Measurements from ENCODE around the gene ZNF423.
"Not testable (repeated sequence)": the region's sequence is repeated elsewhere in the genome, so short reads cannot be mapped to it uniquely, and the experiment has no call there.

The ZNF423 gene

DNA sequence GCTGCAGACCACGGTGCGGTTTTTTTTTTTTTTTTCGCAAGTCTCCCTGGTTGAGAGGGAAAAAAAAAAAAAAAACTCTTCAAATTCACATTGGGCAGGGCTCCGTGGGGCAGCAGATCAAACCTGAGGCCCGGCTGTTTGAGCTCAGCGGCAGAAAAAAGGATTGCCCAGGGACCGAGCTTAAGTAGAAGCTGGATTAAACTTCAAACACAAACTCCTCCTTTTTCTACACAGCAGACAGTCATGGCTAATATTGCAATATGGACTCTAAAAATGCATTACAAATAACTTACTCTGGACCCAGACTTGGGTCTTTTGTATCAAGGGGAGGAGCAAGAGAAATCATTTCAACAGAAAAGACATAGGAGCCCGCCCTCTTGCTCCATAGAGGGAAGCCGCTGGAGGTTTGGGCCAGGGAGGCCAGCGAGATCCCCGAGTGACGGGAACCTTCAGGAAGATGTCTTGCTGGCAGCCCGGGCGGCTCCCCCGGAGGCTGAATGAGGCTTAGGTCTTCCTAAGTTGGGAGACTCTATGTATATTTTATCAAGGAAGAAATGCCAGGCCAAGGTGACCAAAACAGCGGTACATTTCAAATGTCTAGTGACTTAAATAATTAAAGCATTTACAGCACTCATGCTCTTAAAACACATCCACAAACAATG lies 167.7 kb downstream of the ZNF423 start:
- DNase-seq: no peak

DNA sequence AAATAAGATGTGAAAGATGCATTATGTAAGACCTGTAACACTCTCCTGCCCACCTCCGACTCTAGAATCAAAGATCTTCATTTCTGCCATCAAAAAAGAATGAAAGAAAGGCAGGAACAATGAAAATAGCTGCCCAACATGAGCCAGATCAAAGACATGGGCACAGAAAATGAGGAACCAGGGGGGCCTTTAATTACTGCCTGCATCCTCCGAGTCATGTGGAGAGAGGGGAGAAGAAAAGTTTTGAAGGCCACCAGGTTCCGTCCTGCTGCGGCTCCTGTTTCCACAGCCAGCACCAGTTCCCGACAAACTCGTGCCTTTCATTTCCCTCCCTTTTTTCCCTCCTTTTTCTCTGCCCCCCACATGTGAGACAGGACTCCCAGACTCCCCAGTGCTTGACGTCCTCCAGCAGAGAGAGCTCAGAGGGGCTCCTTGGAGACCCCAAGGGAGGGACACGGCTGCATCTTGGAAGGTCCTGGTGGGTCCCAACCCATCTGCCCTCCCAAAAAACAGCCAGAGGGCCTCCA lies 168.4 kb downstream of the ZNF423 start:
- DNase-seq: no peak

DNA sequence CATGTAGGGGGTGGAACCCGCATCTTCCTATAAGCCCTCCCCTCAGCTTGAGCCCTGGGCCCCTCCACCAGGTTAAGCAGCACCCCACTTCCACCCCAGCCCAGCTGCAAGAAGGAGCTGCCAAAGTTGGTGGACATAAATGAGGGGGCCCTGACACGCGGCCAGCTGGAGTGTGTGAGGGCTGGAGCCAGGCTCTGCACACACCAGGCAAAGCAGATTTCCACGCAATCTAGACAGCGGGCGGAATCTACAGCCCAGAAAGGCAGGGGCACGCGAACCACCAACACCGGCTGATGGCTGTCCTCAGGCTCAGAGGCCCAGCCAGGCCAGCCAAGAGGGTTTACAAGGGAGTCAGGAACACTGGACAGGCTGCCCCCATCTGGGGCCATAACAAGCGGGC lies 171.2 kb downstream of the ZNF423 start:
- no peak for DNase-seq

DNA sequence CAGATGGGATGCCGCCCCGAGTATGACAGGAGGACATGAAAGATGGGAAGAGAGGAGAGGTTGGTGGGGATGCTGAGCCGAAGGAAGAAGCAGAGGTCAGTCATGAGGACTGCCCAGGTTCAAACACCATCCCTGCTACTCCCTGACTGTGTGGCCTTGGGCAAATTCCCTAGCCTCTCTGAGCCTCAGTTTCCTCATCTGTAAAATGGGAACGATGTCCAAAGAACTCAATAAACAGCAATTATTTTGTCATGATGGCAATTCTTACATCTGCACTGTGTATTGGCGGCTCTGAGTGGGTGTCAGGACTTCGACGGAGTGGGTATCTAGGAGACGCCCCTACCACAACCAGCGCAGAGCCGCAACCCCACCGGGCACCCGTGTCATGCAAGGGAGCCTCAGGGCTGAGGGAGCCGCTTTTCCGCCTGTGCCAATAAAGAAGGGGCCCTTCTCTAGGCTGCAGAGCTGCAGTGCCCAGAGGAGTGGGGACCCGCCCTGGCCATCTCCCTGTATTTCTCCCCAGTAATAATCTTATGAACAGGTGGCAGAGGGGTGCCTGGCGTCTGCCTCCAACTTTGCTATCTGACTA lies 173.2 kb downstream of the ZNF423 start:
- no peak for DNase-seq

DNA sequence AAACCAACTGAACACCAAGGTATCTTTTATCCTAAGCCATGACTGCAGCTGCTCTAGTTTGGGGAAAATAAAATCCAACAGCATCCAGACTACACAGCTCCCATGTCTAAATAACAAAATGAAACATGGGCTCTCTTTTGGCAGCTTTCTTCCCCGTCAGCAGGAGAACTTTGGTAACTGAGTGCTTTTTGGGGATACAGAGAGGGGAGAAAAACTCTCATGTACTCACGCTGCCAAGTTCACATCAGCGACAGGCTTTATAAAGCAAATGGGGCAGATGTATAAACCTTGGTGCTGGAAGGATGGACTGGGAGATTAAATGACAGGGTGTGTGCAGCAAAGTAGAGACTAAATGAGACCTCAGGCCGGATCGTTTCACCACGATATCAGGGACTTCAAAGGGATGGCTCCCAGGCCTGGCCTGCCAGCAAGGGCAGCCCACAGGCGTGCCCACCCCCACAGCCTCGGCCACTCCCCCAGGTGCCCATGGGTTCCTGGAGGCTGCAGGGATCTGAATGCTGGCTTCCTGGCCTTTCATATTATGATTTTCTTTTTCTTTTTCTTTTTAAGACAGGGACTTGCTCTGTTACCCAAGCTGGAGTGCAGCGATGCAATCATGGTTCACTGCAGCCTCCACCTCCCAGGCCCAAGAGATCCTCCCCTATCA lies 174.6 kb downstream of the ZNF423 start:
- no peak for DNase-seq

DNA sequence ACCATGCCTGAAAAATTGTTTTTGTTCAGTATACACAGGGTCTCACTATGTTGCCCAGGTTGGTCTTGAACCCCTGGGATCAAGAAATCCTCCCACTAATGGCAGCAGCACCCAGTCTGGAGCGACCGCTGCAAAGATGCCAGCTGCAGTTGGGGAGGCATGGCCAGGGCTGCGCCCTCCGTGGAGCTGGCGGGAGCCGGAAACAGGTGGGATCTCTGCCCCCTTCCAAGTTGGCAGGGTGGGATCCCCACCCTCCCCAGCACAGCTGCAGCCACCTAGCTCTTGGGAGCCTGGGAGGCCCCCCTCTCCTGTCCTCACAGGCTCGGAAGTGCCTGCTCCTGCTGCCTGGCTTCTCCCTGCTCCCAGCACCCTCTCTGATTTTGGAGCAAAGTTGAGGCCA lies 176.8 kb downstream of the ZNF423 start:
- DNase-seq: no peak

DNA sequence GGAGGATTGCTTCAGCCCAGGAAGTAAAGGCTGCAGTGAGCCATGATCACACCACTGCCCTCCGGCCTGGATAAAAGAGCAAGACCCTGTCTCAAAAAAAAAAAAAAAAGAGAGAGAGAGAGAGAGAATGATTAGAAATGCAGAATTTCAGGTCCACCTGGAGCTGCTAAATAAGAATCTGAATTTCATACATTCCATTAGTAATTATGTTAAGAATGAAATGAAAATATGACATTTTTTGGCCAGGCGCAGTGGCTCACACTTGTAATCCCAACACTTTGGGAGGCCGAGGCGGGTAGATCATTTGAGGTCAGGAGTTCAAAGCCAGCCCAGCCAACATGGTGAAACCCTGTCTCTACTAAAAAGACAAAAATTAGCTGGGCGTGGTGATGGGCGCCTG lies 178.3 kb downstream of the ZNF423 start:
- DNase-seq: not testable (repeated sequence)

DNA sequence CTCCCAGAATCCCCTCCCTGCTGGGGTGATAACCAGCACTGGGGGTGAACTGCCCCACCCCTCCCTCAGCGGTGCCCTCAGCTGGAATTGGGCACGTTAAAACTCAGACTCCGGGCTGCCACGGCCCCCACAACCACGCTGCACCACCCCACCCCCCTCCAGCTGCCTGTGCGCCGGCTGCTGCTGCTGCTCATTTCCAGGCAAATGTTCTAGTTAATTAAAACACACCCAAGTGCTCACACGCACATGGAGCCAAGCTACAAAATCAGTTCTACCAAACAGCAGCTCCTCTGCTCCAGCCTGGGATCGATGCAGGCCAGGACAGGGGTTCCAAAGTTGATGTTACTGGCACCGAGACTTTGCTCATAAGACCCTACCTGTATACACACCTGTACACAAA lies 180.5 kb downstream of the ZNF423 start:
- DNase-seq: no peak

DNA sequence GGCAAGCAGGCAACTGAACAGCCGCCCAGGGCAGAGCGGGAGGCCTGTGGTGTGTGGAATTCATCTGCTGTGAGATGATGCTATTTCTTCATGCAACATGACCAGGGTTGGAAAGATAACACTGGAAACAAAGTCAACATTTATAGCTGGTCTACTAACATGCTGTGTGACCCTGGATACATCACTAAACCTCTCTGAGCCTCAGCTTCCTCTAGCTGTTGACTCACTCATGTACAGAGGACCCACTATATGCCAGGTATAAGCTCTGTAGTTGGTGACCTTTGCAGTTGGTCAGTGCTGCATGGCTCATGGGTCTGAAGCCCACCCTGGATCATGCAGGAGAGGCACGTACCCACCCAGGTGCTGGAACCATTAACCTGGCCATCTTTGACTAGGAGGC lies 180.9 kb downstream of the ZNF423 start:
- no peak for DNase-seq

DNA sequence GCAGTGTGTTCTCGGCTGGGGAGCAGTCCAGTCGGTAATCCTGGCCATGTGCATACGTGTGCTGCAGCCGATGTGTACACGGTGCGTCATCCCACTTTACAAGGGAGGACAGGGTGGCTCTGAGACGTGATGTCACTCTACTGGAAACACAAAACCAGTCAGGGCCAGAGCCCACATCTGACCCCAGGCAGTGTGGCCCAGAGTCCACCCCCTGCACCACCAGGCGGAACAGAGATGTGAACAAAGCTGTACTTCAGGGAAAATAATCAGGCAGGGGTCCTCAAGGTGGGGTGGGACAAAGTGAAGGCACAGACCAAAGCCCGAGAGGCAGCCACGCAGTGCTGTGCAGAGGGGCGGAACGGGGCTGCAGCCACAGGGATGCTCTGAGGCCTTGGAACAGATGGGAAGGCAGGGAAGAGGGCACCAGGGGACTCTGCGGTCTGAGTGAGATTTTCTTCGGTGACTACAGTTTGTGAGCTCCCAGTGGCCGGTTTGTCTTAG lies 181.5 kb downstream of the ZNF423 start:
- no peak for DNase-seq

DNA sequence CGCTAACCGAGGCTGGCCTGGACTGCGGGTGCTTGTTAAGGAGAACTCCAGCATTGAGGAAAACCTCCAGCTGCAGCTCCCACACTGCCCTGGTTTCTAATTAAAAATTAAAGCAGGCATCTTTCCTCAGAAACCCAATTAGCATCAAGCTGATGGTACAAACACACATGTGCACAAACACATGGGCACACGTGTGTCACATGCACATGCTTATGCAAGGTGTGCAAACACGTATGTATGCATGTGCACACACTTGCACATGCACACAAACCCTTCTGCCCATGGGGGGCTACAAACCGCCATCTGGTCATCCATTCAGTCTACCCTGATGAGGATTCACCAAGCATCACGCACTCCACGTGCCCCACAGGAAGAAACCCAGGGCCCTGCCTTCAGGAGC lies 182.5 kb downstream of the ZNF423 start:
- DNase-seq: no peak

DNA sequence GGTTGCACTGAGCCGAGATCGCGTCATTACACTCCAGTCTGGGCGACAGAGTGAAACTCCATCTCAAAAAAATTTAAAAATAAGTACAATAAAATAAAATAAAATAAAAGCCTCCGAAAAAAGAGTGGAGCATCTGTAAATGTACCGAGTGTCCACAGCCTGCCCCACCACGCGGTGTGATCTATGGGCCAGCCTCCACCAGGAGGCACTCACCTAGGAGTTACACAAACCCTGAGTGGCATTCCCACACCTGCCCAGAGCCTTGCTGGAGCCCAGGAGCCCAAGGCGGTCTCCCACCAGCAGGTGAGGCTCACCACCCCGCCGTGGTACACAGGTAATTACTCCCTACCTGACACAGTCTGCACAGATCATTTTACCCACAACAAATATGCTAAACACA lies 183.2 kb downstream of the ZNF423 start:
- no peak for DNase-seq

DNA sequence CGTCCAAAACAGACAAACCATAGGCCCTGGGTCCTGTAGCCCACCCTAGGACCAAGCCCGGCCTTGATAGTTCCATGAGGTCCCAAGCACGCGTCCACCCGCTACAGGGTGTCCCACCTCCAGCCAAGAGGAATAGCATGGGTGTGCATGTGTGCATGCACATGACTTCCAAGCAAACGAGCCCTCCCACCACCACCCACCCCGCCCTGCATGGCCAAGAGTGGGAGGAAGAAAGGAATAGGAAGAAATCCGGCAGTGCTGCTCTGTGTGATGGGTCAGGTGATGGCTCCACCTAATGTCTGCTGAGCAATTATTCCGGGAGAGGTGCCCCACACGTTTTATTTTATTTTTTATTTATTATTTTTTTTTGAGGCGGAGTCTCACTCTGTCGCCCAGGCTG lies 184.6 kb downstream of the ZNF423 start:
- no peak for DNase-seq

DNA sequence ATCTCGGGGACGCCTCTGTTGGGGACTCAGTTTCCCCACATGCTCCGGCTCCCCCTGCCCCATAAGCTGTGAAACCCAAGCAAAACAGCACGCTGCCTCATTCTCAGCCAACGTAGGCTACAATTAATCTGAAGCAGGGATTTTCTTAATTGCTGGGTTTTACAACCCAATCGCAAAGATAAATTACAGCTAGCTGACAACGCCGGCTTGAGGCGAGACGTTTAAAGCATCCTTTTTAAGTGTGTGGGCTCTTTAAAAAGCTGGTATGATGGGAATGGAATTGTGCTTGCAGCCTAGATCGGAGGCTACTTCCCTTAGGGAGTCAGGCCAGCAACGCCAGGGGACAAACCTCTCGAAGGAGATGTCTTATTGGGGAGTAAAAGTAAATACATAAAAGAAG lies 185.3 kb downstream of the ZNF423 start:
- DNase-seq: no peak

DNA sequence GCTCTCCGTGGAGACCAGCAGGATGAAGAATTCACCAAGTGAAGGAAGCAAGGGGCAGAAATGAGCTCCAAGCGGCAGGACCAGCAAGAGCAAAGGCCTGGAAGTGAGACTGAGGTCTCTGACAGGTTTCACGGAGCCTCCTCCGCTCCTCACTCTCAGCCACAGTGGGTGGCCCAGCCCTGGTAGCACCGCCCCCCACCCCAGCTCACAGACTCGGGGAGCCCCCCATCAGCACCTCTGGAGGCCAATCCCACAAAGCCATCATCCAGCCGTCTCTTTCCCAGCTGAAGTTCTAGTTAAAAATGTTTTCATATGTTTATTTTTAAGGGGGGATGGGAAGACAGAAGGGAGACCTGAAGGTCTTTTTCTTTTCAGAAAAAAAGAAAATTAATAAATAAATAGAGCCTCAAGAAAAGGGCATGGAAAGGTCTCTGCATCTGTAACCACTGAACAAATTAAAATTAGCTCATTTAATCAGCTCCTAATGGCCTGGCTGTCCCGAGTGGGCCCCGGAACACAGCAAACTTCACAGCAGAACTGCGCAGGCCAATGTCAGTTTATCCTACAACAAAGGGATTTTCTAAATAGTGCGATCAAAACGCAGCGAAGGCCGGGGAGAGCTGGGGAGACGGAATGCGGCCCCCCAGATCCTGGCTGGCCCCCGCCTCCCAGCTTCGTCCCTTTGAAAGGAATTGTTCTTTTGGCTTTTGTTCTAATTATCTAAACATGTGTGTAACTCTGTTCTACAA lies 190.3 kb downstream of the ZNF423 start:
- no peak for DNase-seq

DNA sequence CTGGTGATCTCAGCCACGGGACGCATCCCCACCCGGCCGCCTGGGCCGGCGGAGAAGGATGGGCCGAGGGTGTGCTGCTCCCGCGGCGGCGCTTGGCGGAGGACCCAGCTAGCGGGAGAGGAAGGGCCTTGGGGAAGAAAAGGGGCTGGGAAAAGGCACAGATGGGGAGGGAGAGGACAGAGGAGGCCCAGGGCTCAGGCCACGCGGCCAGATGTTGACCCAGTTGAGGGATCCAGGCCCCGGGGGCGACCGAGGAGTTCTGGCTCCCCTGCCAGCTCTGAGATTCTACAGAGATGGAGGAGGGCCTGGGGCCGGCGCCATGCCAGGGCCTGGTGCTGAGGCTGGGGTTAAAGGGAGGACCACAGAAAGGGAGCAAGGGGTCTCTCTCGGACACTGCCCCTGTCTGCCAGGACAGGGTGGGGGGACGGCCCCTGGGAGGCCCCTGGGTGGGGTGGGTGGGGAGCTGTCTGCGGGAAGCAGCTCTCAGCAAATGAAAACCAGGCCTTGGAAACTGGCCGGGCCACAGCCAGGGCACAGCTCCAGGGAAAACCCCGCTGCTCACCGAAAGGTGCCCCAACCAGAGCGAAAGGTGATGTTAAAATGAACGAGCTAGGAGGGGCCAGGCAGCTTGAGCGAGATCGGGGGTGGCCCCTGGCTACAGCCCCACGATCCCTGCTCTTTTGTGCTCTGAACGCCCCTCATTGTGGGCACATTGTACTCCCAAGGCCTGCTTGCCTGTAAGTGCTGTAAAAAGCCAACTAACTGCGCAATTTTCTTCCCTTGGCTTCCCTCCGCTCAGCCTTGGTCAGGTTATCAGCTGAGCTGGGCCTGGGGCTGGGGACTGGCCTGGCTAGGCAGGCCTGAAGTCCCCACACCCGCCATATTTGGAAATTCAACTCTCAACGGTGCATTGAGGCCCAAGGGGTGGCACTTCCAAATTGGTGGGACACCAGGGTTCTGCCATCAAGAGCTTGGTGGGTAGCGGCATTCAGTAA lies 191.4 kb downstream of the ZNF423 start:
- DNase-seq: no peak

DNA sequence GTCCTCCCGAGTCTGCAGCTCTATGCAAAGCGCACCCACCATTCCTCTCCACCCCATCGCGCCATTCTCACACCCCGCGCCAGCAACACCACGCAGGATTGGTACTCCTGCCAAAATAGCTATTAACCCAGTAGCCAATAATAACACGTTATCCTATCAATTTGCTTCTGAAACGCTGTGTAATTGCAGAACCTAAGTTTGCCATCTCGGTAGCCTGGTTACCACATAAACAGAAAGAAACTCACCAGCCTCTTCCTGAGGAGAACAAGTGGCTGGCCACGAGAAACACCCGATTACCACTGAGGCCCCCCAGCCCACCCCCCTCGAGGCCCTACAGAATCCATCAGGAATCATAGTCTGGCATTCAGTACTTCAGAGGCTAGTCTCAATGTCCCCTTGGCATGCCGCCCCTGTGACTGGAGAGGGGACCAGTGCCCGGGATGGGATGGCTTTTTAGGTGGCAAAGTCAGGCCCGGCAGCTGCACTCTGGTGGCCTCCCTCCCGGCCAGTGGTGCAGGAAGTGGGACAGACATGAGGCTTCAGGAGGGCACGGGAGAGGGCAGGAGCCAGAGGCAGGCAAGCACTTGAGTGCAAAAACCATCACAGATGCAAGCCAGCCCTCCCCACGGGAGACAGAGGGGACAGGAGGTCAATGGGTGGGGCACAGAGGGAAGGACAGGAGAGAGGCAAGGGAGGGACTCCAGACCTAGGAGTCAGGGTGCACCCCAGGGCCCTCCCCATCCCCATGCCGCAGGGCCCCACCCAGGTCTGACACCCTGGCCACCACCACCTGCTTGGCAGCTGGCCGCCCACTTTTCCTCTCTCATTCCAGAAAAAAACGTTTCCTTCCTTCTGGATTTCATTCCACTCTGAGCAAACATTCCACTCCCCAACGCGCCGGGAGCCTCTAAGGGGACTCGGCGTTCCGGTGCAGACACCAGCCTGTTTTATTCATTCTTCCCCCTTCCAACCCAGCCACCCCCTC lies 192.5 kb downstream of the ZNF423 start:
- no peak for DNase-seq

DNA sequence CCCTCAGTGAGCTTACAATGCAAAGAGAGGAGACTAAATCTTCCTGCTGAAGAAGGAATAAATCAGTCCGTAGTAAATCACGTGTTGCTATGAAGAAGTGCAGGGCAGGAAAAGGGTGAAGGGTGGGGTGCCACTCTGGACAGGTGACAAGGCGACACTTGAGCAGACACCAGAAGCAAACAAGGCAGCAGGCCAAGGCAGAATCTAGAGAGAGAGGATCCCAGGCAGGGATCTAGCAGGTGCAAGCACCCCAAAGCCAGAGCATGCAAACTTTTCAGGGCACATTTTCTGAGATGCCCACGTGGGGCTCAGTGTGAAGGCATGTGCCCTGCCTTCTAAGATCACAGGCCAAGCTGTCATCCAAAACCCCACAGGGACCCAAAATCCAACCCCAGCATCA lies 193.3 kb downstream of the ZNF423 start:
- no peak for DNase-seq

DNA sequence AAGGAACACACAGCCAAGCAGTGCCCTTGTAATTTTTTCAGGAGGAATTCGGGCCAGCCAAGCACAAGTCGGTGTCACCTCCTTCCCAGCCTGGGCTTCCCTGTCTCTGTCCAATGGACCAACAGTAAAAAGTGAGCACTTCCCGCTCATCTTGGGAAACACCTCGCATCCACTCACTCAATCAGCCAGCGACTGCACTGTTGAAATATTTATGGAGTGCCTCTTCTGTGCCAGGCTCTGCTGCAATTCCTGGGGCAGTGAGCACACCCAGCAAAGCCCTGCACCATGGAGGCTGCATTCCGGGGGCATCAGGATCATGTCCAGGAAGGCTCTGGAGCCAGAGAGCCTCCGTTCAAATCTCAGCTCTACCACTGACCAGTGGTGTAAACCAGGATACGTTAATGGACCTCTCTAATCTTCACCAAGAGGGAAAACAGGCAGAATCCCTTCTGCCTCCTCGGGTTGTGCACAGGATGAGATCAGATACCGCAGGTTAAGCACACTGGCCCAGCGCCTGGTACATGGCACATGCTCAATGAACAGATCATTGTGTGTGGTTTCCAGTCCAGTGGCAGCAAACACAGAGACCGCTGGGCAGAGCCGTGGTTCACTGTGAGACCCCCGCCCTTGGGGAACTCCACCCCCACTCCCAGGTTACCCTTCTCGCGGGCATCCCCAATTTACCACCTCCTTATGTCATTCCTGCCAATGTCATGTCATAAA lies 194.3 kb downstream of the ZNF423 start:
- DNase-seq: no peak

DNA sequence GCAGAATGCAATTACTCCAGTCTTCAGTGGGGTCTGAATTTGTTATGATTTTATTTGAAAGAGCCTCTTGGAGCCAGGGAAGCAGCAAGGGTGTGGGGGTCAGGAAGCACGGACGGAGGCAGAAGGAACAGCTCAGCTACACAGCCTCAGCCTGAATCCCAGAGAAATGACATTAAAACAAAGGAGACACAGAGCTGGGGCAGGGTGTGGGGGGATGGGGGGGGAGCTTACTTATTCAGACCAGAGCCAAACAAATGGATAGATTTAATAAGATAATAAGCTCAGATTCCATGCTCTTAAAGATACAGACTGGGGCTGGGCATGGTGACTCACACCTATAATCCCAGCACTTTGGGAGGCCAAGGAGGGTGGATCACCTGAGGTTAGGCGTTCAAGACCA lies 195.3 kb downstream of the ZNF423 start:
- no peak for DNase-seq
